GM18858 (cell line): ENCODE data around the gene HDAC1.
"Not testable (repeated sequence)": the region's sequence is repeated elsewhere in the genome, so short reads cannot be mapped to it uniquely, and the experiment has no call there.

ENCODE experiments used
- ATAC-seq: cut with Tn5 transposase; IDR thresholded peaks from one replicate; pipeline ENCODE4 v1.9.1; 2021; ENCODE audit not compliant: unreplicated experiment

HDAC1 gene

GRCh38 chr1:32273391-32274208 lies 18.3 kb upstream of the HDAC1 start:
- ATAC-seq: no peak

GRCh38 chr1:32274646-32275340 lies 17.1 kb upstream of the HDAC1 start:
- ATAC-seq: no peak

- no peak for ATAC-seq
These were observed 16.5 kb upstream of the HDAC1 start for GRCh38 chr1:32275424-32275823.

- no peak for ATAC-seq
These were observed 15.7 kb upstream of the HDAC1 start for GRCh38 chr1:32276032-32276782.

- ATAC-seq: not testable (repeated sequence)
These were observed 7.1 kb upstream of the HDAC1 start for GRCh38 chr1:32284777-32285176.

- no peak for ATAC-seq
These were observed 6.2 kb upstream of the HDAC1 start for GRCh38 chr1:32285658-32286057.

- no peak for ATAC-seq
These were observed 5.1 kb upstream of the HDAC1 start for GRCh38 chr1:32286763-32287162.

GRCh38 chr1:32289256-32289655 lies 2.6 kb upstream of the HDAC1 start:
- ATAC-seq: no peak

GRCh38 chr1:32291145-32291707 lies 657 bp upstream of the HDAC1 start:
- no peak for ATAC-seq

- ATAC-seq: not testable (repeated sequence)
These were observed 6.3 kb downstream of the HDAC1 start for GRCh38 chr1:32298211-32298610.

GRCh38 chr1:32299327-32299726 lies 7.4 kb downstream of the HDAC1 start:
- ATAC-seq: no peak

GRCh38 chr1:32303358-32303757 lies 11.5 kb downstream of the HDAC1 start:
- ATAC-seq: no peak

- no peak for ATAC-seq
These were observed 12.2 kb downstream of the HDAC1 start for GRCh38 chr1:32303997-32304622.

GRCh38 chr1:32305310-32305709 lies 13.4 kb downstream of the HDAC1 start:
- ATAC-seq: no peak

- ATAC-seq: no peak
These were observed 15.4 kb downstream of the HDAC1 start for GRCh38 chr1:32307324-32307723.

GRCh38 chr1:32309960-32310359 lies 18.1 kb downstream of the HDAC1 start:
- no peak for ATAC-seq

- no peak for ATAC-seq
These were observed 20.0 kb downstream of the HDAC1 start for GRCh38 chr1:32311709-32312393.

- no peak for ATAC-seq
These were observed 25.0 kb downstream of the HDAC1 start for GRCh38 chr1:32316903-32317277.

GRCh38 chr1:32318127-32318869 lies 26.4 kb downstream of the HDAC1 start:
- ATAC-seq: no peak
